ENCODE results near the gene PRAMEF5. TPM values are rescaled to one million over a fixed set of nuclear protein-coding genes. Genes with fewer than 3 reads are reported as not detected.
"Not testable (repeated sequence)": the region's sequence is repeated elsewhere in the genome, so short reads cannot be mapped to it uniquely, and the experiment has no call there.

PRAMEF5 gene
- not detected for total RNA-seq

- H3K27me3 ChIP-seq; H3K4me1 ChIP-seq; H3K27ac ChIP-seq; H3K36me3 ChIP-seq; DNase-seq (ENCODE audit: low spot score); H3K4me3 ChIP-seq; H3K9me3 ChIP-seq: not testable (repeated sequence)
These were observed at the start of gene PRAMEF5 for GRCh38 chr1:13253898-13254297. Gene PRAMEF5, plus strand, starts transcription at chr1:13254198. Its CDS starts 5,071 bp downstream, at chr1:13259269.

- not testable (repeated sequence) for H3K27ac ChIP-seq; H3K36me3 ChIP-seq; H3K9me3 ChIP-seq; DNase-seq (ENCODE audit: low spot score); H3K4me3 ChIP-seq; H3K4me1 ChIP-seq; H3K27me3 ChIP-seq
These were observed 45.3 kb upstream of the PRAMEF5 start for GRCh38 chr1:13208712-13209111.

GRCh38 chr1:13216619-13217018 is 37.4 kb upstream of the PRAMEF5 start:
- H3K27me3 ChIP-seq; H3K4me1 ChIP-seq; H3K27ac ChIP-seq; H3K4me3 ChIP-seq; H3K36me3 ChIP-seq; DNase-seq (ENCODE audit: low spot score); H3K9me3 ChIP-seq: not testable (repeated sequence)

GRCh38 chr1:13219203-13219602 is 34.8 kb upstream of the PRAMEF5 start:
- not testable (repeated sequence) for H3K4me3 ChIP-seq; H3K27me3 ChIP-seq; H3K4me1 ChIP-seq; DNase-seq (ENCODE audit: low spot score); H3K36me3 ChIP-seq; H3K9me3 ChIP-seq; H3K27ac ChIP-seq

- H3K27me3 ChIP-seq; H3K4me3 ChIP-seq; DNase-seq (ENCODE audit: low spot score); H3K27ac ChIP-seq; H3K9me3 ChIP-seq; H3K4me1 ChIP-seq; H3K36me3 ChIP-seq: not testable (repeated sequence)
These were observed 31.2 kb upstream of the PRAMEF5 start for GRCh38 chr1:13222788-13223187.

- no peak for TF ChIP-seq CTCF (IDR thresholded peaks at IDR 0.05)
- H3K27ac ChIP-seq = no peak overlapping the region
- H3K4me3 ChIP-seq = no peak overlapping the region
- no peaks in the 10 kb centered on the region for H3K27me3 ChIP-seq
- no peaks in the 10 kb centered on the region for H3K9me3 ChIP-seq
- H3K4me1 ChIP-seq = no peaks in the 10 kb centered on the region
- DNase-seq (ENCODE audit: low spot score) = peak; percentile 30
- no peaks in the 10 kb centered on the region for H3K36me3 ChIP-seq
These were observed 29.4 kb upstream of the PRAMEF5 start for GRCh38 chr1:13224480-13225060.

GRCh38 chr1:13225675-13226204 is 28.3 kb upstream of the PRAMEF5 start, which contains the start of gene PRAMEF18:
Gene PRAMEF18, minus strand, starts transcription at chr1:13226154. Its CDS starts 48 bp downstream, at chr1:13226106.
- not testable (repeated sequence) for H3K9me3 ChIP-seq, H3K4me1 ChIP-seq, H3K4me3 ChIP-seq, H3K36me3 ChIP-seq, H3K27ac ChIP-seq, H3K27me3 ChIP-seq
- DNase-seq (ENCODE audit: low spot score) = peak; percentile 48

GRCh38 chr1:13227271-13228055 is 26.5 kb upstream of the PRAMEF5 start:
- H3K4me3 ChIP-seq, H3K27ac ChIP-seq, H3K9me3 ChIP-seq, H3K27me3 ChIP-seq, H3K36me3 ChIP-seq, H3K4me1 ChIP-seq: not testable (repeated sequence)
- DNase-seq (ENCODE audit: low spot score) = peak; percentile 57

GRCh38 chr1:13228343-13228781 is 25.6 kb upstream of the PRAMEF5 start:
- peak; percentile 27 to 40 for TF ChIP-seq CTCF (IDR thresholded peaks at IDR 0.05)
- no peak overlapping the region for H3K4me3 ChIP-seq
- H3K36me3 ChIP-seq = no peaks in the 10 kb centered on the region
- H3K27ac ChIP-seq = no peak overlapping the region
- no peaks in the 10 kb centered on the region for H3K4me1 ChIP-seq
- H3K9me3 ChIP-seq = peaks cover 0 to 2% of the 10 kb centered on the region in 2 donors
- no peaks in the 10 kb centered on the region for H3K27me3 ChIP-seq
- peak; percentile 59 for DNase-seq (ENCODE audit: low spot score)

GRCh38 chr1:13230096-13230495 is 23.9 kb upstream of the PRAMEF5 start:
- not testable (repeated sequence) for H3K4me1 ChIP-seq, H3K9me3 ChIP-seq, H3K27me3 ChIP-seq, H3K4me3 ChIP-seq, H3K27ac ChIP-seq, H3K36me3 ChIP-seq
- DNase-seq (ENCODE audit: low spot score) = peak; percentile 54

- not testable (repeated sequence) for H3K4me1 ChIP-seq, H3K9me3 ChIP-seq, H3K4me3 ChIP-seq, H3K36me3 ChIP-seq, H3K27me3 ChIP-seq, H3K27ac ChIP-seq
- peak; percentile 53 for DNase-seq (ENCODE audit: low spot score)
These were observed 23.4 kb upstream of the PRAMEF5 start for GRCh38 chr1:13230601-13231000.

GRCh38 chr1:13231061-13231750 is 22.8 kb upstream of the PRAMEF5 start:
- H3K4me1 ChIP-seq, H3K27me3 ChIP-seq, H3K9me3 ChIP-seq, H3K27ac ChIP-seq, H3K4me3 ChIP-seq, H3K36me3 ChIP-seq: not testable (repeated sequence)
- DNase-seq (ENCODE audit: low spot score) = peak; percentile 58

Data from right atrium auricular region (tissue), 2 donors.